ENCODE data around the gene NUP188. TPM values are rescaled to one million over a fixed set of nuclear protein-coding genes. Genes with fewer than 3 reads are reported as not detected.

Gene NUP188
- total and polyA plus RNA-seq, 2 experiments from 2014 or later = 25.5 to 117 TPM

DNA sequence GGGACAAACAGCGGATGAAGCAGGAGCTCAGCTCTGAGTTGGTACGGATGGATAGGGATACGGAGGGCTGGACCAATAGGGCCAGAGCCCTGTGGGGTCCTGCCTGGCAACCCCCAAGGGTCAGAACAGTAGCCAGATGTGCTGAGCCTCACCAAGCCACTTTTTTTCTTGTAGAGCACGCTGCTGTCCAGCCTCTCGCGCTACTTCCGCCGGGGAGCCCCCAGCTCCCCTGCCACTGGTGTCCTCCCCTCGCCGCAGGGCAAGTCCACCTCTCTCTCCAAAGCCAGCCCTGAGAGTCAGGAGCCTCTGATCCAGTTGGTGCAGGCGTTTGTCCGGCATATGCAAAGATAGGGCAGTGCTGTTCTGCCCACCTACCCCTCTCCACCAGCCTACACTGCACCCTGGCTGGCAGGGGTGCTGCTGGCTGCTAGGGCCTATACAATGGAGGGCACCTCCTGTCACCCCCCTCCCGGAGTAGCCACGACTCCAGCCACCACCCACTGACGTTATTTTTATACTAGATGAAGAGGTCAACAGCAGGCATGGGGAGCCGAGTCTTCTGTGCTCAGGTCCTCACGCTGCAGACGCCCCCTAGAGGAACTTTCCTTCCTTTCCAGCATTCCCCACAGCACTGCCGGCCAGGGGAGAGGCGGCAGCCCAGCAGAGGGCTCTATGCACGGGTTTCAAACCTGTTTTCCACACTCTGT is 59.0 kb downstream of the NUP188 start:
- Mint-ChIP-seq H3K36me3 (ENCODE audit: low read depth) (peaks cover 65% of the 10 kb centered on the region), H3K27me3 (ENCODE audit: insufficient read depth, low read depth, poor library complexity) (peaks cover 15% of the 10 kb centered on the region), H3K4me3 (no peak overlapping the region), H3K9me3 (no peaks in the 10 kb centered on the region), H3K4me1 (peaks cover 3% of the 10 kb centered on the region; the same call in 1 of the 3 replicates), H3K27ac (peak overlapping the region; percentile 52; the same call in 1 of the 2 replicates)
- Histone ChIP-seq H3K9me2 (ENCODE audit: insufficient read depth) (no peaks in the 10 kb centered on the region), H3K27ac (ENCODE audit: low read depth) (peak overlapping the region; percentile 72), H2AFZ (no peak overlapping the region), H3K4me3 (no peak overlapping the region), H3K79me2 (replicated peaks; ENCODE audit: insufficient read depth) (no peaks in the 10 kb centered on the region), H3K4me1 (ENCODE audit: insufficient read depth) (no peaks in the 10 kb centered on the region), H3K4me2 (no peak overlapping the region), H3K27me3 (ENCODE audit: insufficient read depth) (no peaks in the 10 kb centered on the region), H3K36me3 (ENCODE audit: insufficient read depth) (peaks cover 15% of the 10 kb centered on the region; the same call in 1 of the 2 replicates), H3F3A (replicated peaks; ENCODE audit: low read depth) (peaks cover 22% of the 10 kb centered on the region; the same call in 1 of the 2 replicates), H4K20me1 (replicated peaks; ENCODE audit: insufficient read depth) (peaks cover 6% of the 10 kb centered on the region; the same call in 1 of the 2 replicates)
- DNase-seq (ENCODE audit: low spot score) = peak; percentile 92
- TF ChIP-seq POLR2AphosphoS5 (IDR thresholded peaks at IDR 0.05; ENCODE audit: low read depth) = peak; percentile 37; the same call in 1 of the 2 replicates
- TF ChIP-seq EZH2 (IDR thresholded peaks at IDR 0.05; ENCODE audit: low read depth, unreplicated experiment) = no peak
- TF ChIP-seq, protein P1, sequence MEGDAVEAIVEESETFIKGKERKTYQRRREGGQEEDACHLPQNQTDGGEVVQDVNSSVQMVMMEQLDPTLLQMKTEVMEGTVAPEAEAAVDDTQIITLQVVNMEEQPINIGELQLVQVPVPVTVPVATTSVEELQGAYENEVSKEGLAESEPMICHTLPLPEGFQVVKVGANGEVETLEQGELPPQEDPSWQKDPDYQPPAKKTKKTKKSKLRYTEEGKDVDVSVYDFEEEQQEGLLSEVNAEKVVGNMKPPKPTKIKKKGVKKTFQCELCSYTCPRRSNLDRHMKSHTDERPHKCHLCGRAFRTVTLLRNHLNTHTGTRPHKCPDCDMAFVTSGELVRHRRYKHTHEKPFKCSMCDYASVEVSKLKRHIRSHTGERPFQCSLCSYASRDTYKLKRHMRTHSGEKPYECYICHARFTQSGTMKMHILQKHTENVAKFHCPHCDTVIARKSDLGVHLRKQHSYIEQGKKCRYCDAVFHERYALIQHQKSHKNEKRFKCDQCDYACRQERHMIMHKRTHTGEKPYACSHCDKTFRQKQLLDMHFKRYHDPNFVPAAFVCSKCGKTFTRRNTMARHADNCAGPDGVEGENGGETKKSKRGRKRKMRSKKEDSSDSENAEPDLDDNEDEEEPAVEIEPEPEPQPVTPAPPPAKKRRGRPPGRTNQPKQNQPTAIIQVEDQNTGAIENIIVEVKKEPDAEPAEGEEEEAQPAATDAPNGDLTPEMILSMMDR (conservative IDR thresholded peaks at IDR 0.05; ENCODE audit: low read depth in 2 of 2) = peak; percentile 88 to 94
- TF ChIP-seq, protein P2, sequence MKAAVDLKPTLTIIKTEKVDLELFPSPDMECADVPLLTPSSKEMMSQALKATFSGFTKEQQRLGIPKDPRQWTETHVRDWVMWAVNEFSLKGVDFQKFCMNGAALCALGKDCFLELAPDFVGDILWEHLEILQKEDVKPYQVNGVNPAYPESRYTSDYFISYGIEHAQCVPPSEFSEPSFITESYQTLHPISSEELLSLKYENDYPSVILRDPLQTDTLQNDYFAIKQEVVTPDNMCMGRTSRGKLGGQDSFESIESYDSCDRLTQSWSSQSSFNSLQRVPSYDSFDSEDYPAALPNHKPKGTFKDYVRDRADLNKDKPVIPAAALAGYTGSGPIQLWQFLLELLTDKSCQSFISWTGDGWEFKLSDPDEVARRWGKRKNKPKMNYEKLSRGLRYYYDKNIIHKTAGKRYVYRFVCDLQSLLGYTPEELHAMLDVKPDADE (IDR thresholded peaks at IDR 0.05) = no peak
- TF ChIP-seq ZNF114 (CRISPR knock-in tag; IDR thresholded peaks at IDR 0.05) = no peak
- no peak for TF ChIP-seq JUNB (IDR thresholded peaks at IDR 0.05; ENCODE audit: unreplicated experiment)
- peak; percentile 88 for ATAC-seq

DNA sequence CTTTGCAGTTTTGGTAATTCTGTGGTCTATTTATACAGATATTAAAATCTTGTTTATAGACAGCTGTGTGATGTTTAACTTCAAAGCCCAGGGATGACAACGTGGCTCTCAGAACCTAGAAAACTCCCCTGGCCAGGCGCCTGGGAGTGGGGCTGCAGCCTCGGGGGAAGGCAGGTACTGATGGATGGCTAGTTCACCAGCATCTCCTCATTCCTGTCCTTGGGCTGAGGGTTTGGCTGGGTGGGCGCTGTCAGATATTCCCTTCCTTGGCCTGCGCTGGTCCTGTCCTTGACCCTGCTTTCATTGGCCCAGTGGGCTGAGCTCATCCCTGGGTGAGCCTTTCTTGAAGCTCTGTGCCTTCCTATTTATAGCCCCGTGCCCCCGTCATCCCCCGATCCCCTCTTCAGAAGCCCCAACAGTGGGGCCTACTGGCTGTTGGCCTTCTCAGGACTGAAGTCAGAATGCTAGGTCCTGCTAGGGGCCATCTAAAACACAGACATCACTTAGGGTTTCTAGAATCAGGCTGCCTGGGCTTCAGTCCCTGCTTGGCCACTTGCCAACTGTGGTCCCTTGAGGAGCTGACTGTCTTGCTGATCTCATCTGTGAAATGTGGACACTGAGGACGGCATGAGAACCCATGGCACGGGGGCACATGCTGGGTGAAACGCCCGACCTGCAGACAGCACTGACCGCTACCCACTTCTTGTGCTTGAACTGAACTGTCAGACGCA is 59.7 kb downstream of the NUP188 start:
- Histone ChIP-seq H3F3A (replicated peaks; ENCODE audit: low read depth) (peaks cover 22% of the 10 kb centered on the region; the same call in 1 of the 2 replicates), H3K4me1 (ENCODE audit: insufficient read depth) (no peaks in the 10 kb centered on the region), H3K36me3 (ENCODE audit: insufficient read depth) (peaks cover 15% of the 10 kb centered on the region; the same call in 1 of the 2 replicates), H3K9me2 (ENCODE audit: insufficient read depth) (no peaks in the 10 kb centered on the region), H3K79me2 (replicated peaks; ENCODE audit: insufficient read depth) (no peaks in the 10 kb centered on the region), H3K27me3 (ENCODE audit: insufficient read depth) (no peaks in the 10 kb centered on the region), H2AFZ (no peak overlapping the region), H4K20me1 (replicated peaks; ENCODE audit: insufficient read depth) (peaks cover 6% of the 10 kb centered on the region; the same call in 1 of the 2 replicates), H3K4me2 (no peak overlapping the region), H3K27ac (ENCODE audit: low read depth) (peak overlapping the region; percentile 56), H3K4me3 (no peak overlapping the region)
- H3K9me3 Mint-ChIP-seq = no peaks in the 10 kb centered on the region
- H3K36me3 Mint-ChIP-seq (ENCODE audit: low read depth) = peaks cover 58% of the 10 kb centered on the region
- no peak overlapping the region for H3K4me3 Mint-ChIP-seq
- DNase-seq (ENCODE audit: low spot score) (no peak), ATAC-seq (peak; percentile 8)
- H3K27me3 Mint-ChIP-seq (ENCODE audit: insufficient read depth, low read depth, poor library complexity) = peaks cover 17% of the 10 kb centered on the region
- peaks cover 4% of the 10 kb centered on the region; the same call in 1 of the 3 replicates for H3K4me1 Mint-ChIP-seq
- H3K27ac Mint-ChIP-seq = no peak overlapping the region
- no peak for TF ChIP-seq POLR2AphosphoS5 (IDR thresholded peaks at IDR 0.05; ENCODE audit: low read depth)
- no peak for TF ChIP-seq ZNF331 (CRISPR knock-in tag; IDR thresholded peaks at IDR 0.05; ENCODE audit: low read depth)
- TF ChIP-seq, protein P1 (conservative IDR thresholded peaks at IDR 0.05; ENCODE audit: low read depth in 2 of 2) = no peak
- TF ChIP-seq EZH2 (IDR thresholded peaks at IDR 0.05; ENCODE audit: low read depth, unreplicated experiment) = no peak

Measured in GM23338 (cell line).